Erythroblast (primary cell): Measurements from ENCODE around the gene DNAJC28.

Source experiments
- GATA1 ChIP-seq: IDR thresholded peaks from 2 replicates; pipeline ENCODE4 v1.6.1; 2011; ENCODE audit warnings: low read depth, mild to moderate bottlenecking, control low read depth, low read length, moderate library complexity
- POLR2A ChIP-seq: IDR thresholded peaks from 2 replicates; pipeline ENCODE4 v1.6.1; 2011; ENCODE audit warnings: mild to moderate bottlenecking, low read length

DNA sequence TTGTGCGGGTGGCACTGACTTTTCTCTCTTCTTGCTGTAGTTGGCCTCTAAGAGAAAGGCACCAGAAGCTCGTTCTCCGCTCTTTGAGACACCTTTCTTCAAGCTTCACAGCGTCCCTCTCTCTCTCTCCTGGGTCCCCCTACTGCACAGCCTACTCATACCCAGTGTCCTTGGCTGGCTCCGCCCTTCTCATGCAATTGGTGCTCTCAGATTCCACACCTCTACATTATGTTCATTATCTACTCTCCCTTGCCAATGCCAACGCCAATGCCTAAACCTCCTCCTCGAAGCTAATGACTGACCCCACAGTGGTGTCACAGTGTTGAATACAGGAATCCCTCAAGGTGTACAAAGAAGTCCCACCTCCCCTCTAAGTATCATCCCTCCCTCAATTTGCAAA, 4.8 kb upstream of the DNAJC28 start:
- TF ChIP-seq POLR2A (no peak), GATA1 (no peak)
